Esophagus mucosa (tissue), 1 donor: ENCODE measurements around the gene CENPP. TPM values are rescaled to one million over a fixed set of nuclear protein-coding genes. Genes with fewer than 3 reads are reported as not detected.

Experiments
- ATAC-seq: fragments of 200-7000 bp; cut with Tn5 transposase; one replicate; pipeline ENCODE4 v1.9.1; 2020
- total RNA-seq: library from RNA; stranded (reverse); gene quantifications from one replicate; pipeline ENCODE4 v1.2.4, GENCODE V29; 2023
- donor health status: DM: yes; HTN: yes; CAD: no.

CENPP gene
- total RNA-seq, 1 donor from 2014 or later = 8.2 TPM

GRCh38 chr9:92313624-92314012, 12.1 kb upstream of the CENPP start:
- ATAC-seq = no peak

GRCh38 chr9:92315456-92315855, 10.3 kb upstream of the CENPP start:
- ATAC-seq = no peak

- ATAC-seq = no peak
Observed at GRCh38 chr9:92324431-92324830, 1.3 kb upstream of the CENPP start.

- ATAC-seq = peak; percentile 53
Observed at GRCh38 chr9:92324889-92325268, 874 bp upstream of the CENPP start.

GRCh38 chr9:92325991-92326500, 293 bp downstream of the CENPP start:
- peak; percentile 21 for ATAC-seq

GRCh38 chr9:92327283-92327850, 1.6 kb downstream of the CENPP start:
- no peak for ATAC-seq

GRCh38 chr9:92328225-92328624, 2.5 kb downstream of the CENPP start:
- no peak for ATAC-seq

- ATAC-seq = no peak
Observed at GRCh38 chr9:92332577-92333281, 7.0 kb downstream of the CENPP start.

GRCh38 chr9:92333282-92333634, 7.5 kb downstream of the CENPP start:
- no peak for ATAC-seq

- ATAC-seq = no peak
Observed at GRCh38 chr9:92341578-92341977, 15.8 kb downstream of the CENPP start.

- ATAC-seq = no peak
Observed at GRCh38 chr9:92342825-92343488, 17.2 kb downstream of the CENPP start.

GRCh38 chr9:92345582-92345981, 19.8 kb downstream of the CENPP start:
- no peak for ATAC-seq

- no peak for ATAC-seq
Observed at GRCh38 chr9:92349771-92350739, 24.3 kb downstream of the CENPP start.

- ATAC-seq = no peak
Observed at GRCh38 chr9:92350740-92351133, 25.0 kb downstream of the CENPP start.

- no peak for ATAC-seq
Observed at GRCh38 chr9:92353051-92353450, 27.3 kb downstream of the CENPP start.

- ATAC-seq = no peak
Observed at GRCh38 chr9:92359394-92359995, 33.7 kb downstream of the CENPP start.

- ATAC-seq = no peak
Observed at GRCh38 chr9:92360083-92360482, 34.3 kb downstream of the CENPP start.

GRCh38 chr9:92369075-92369474, 43.3 kb downstream of the CENPP start:
- ATAC-seq = no peak

GRCh38 chr9:92373167-92373566, 47.4 kb downstream of the CENPP start:
- ATAC-seq = no peak

- no peak for ATAC-seq
Observed at GRCh38 chr9:92377876-92378275, 52.1 kb downstream of the CENPP start.

GRCh38 chr9:92378865-92379560, 53.3 kb downstream of the CENPP start:
- ATAC-seq = peak; percentile 35

- no peak for ATAC-seq
Observed at GRCh38 chr9:92380603-92381002, 54.9 kb downstream of the CENPP start.
